HepG2 (cell line): Measurements from ENCODE around the gene HECTD1. TPM values are rescaled to one million over a fixed set of nuclear protein-coding genes. Genes with fewer than 3 reads are reported as not detected.

Source experiments
- ATF6 ChIP-seq: sonication (generic); formaldehyde crosslinking; conservative IDR thresholded peaks from 2 replicates; pipeline ENCODE4 v1.4.0; 2020; ENCODE audit warnings: missing genetic modification reagents
- BATF2 ChIP-seq: sonication (generic); formaldehyde crosslinking; IDR thresholded peaks from 2 replicates; pipeline ENCODE4 v1.8.0; 2022; ENCODE audit warnings: mild to moderate bottlenecking, missing genetic modification reagents, moderate library complexity
- CENPT ChIP-seq: sonication (generic); formaldehyde crosslinking; IDR thresholded peaks from 2 replicates; pipeline ENCODE4 v1.8.0; 2022; ENCODE audit warnings: low read depth, mild to moderate bottlenecking, moderate library complexity, missing genetic modification reagents
- DRAP1 ChIP-seq: IDR thresholded peaks from 2 replicates; pipeline ENCODE4 v1.6.1; 2016; ENCODE audit warnings: missing genetic modification reagents, missing compliant biosample characterization
- FOXK1 ChIP-seq: sonication (generic); formaldehyde crosslinking; IDR thresholded peaks from 2 replicates; pipeline ENCODE4 v1.4.0; 2020; ENCODE audit warnings: low read depth, missing genetic modification reagents, borderline replicate concordance
- HDAC2 ChIP-seq: sonication (generic); formaldehyde crosslinking; IDR thresholded peaks from 2 replicates; pipeline ENCODE4 v1.4.0; 2020; ENCODE audit warnings: missing genetic modification reagents
- PRDM10 ChIP-seq: sonication (generic); formaldehyde crosslinking; IDR thresholded peaks from 2 replicates; pipeline ENCODE4 v1.4.0; 2020; ENCODE audit warnings: low read depth, missing genetic modification reagents
- STAG1 ChIP-seq: sonication (generic); formaldehyde crosslinking; IDR thresholded peaks from 2 replicates; pipeline ENCODE4 v1.4.0; 2020; ENCODE audit warnings: missing genetic modification reagents
- UBTF ChIP-seq: sonication (generic); formaldehyde crosslinking; IDR thresholded peaks from 2 replicates; pipeline ENCODE4 v1.4.0; 2020; ENCODE audit warnings: mild to moderate bottlenecking, missing genetic modification reagents
- ZBTB21 ChIP-seq: sonication (generic); formaldehyde crosslinking; IDR thresholded peaks from 2 replicates; pipeline ENCODE4 v1.4.0; 2020; ENCODE audit warnings: missing genetic modification reagents
- ZBTB7B ChIP-seq: sonication (generic); formaldehyde crosslinking; IDR thresholded peaks from 2 replicates; pipeline ENCODE4 v1.4.0; 2020; ENCODE audit warnings: missing genetic modification reagents
- ZFP36L2 ChIP-seq: sonication (generic); formaldehyde crosslinking; IDR thresholded peaks from 2 replicates; pipeline ENCODE4 v1.4.0; 2020; ENCODE audit warnings: missing genetic modification reagents
- ZNF670 ChIP-seq: sonication (generic); formaldehyde crosslinking; IDR thresholded peaks from 2 replicates; pipeline ENCODE4 v1.8.0; 2022; ENCODE audit warnings: mild to moderate bottlenecking, missing genetic modification reagents, borderline replicate concordance
- ZNF7 ChIP-seq: IDR thresholded peaks from 2 replicates; pipeline ENCODE4 v1.6.1; 2016; ENCODE audit warnings: missing biosample characterization, missing genetic modification reagents
- polyA plus RNA-seq, 8 experiments: library from polyadenylated mRNA; depleted of rRNA in 3 of 8; stranded (reverse) in 7 of 8; unstranded in 1 of 8; fragments of >200 nt; fragmentation: Illumina TruSeq in 4 of 8; extraction: Trizol in 4 of 8; gene quantifications; 2 replicates each; pipeline versions ENCODE4 v1.2.1 to v1.2.3, GENCODE V29; 2011 to 2016; ENCODE audit warnings: low read depth in 4 of 8, missing spikeins in 1 of 8, mixed read lengths in 1 of 8; ENCODE audit not compliant: insufficient read depth in 1 of 8
- total RNA-seq, 5 experiments: library from RNA; depleted of rRNA; stranded (reverse); fragments of >200 nt; fragmentation: Illumina TruSeq; extraction: Trizol; gene quantifications; 2 replicates each; pipeline ENCODE4 v1.2.3, GENCODE V29; 2016; ENCODE audit warnings: low read depth in 1 of 5

The HECTD1 gene
- total and polyA plus RNA-seq, 2 of the 13 experiments (the other 11 are each of a cell fraction or from before 2014, with no cell fraction given) = 312 to 560 TPM

- peak; percentile 54 for TF ChIP-seq UBTF (CRISPR knock-in tag)
- TF ChIP-seq ZNF7 (CRISPR knock-in tag) = peak; percentile 17; the same call in 1 of the 2 replicates
- 0 out of 2 replicates have a peak, but pooled peaks have one; percentile 79 for TF ChIP-seq ZFP36L2 (CRISPR knock-in tag)
- peak; percentile 94 for TF ChIP-seq DRAP1 (CRISPR knock-in tag)
- peak; percentile 99; the same call in 1 of the 2 replicates for TF ChIP-seq FOXK1 (CRISPR knock-in tag)
- no peak for TF ChIP-seq BATF2
- peak; percentile 34; the same call in 1 of the 2 replicates for TF ChIP-seq STAG1 (CRISPR knock-in tag)
- TF ChIP-seq HDAC2 (CRISPR knock-in tag) = peak; percentile 99
- TF ChIP-seq ZBTB7B = no peak; the same call in 1 of the 2 replicates
- TF ChIP-seq ZBTB21 (CRISPR knock-in tag) = peak; percentile 85
- peak; percentile 77 for TF ChIP-seq PRDM10
- peak; percentile 28; the same call in 1 of the 2 replicates for TF ChIP-seq ZNF670 (CRISPR knock-in tag)
- no peak for TF ChIP-seq CENPT (CRISPR knock-in tag)
- peak; percentile 39; the same call in 1 of the 2 replicates for TF ChIP-seq ATF6
Observed at GRCh38 chr14:31205681-31206535, 1.7 kb downstream of the HECTD1 start (continued).
